K562 (cell line): Measurements from ENCODE around the gene GON7.

Experiments
- ATF3 ChIP-seq, 2 experiments: fragments of 450-650 bp in 1 of 2; sonication (generic) in 1 of 2; formaldehyde crosslinking in 1 of 2; IDR thresholded peaks in 1 of 2; conservative IDR thresholded peaks in 1 of 2; 2 replicates each; pipeline versions ENCODE4 v1.6.1 to v1.8.1; 2016 to 2023; ENCODE audit warnings: mild to moderate bottlenecking in 2 of 2, moderate library complexity in 2 of 2, inconsistent platforms in 1 of 2, missing genetic modification reagents in 1 of 2
- BRCA1 ChIP-seq, 2 experiments: fragments of 450-650 bp in 1 of 2; sonication (generic) in 1 of 2; formaldehyde crosslinking in 1 of 2; IDR thresholded peaks; 2 replicates each; pipeline versions ENCODE4 v1.5.0 to v1.6.1; 2017 to 2020; ENCODE audit warnings: mild to moderate bottlenecking in 1 of 2, missing genetic modification reagents in 1 of 2
- CHD1 ChIP-seq: fragments of 200-600 bp; sonication (generic); IDR thresholded peaks from one replicate; pipeline ENCODE4 v1.6.1; 2012; ENCODE audit warnings: mild to moderate bottlenecking, moderate library complexity, low read length, inconsistent platforms
- CTCF ChIP-seq, 3 experiments: IDR thresholded peaks in 2 of 3; conservative IDR thresholded peaks in 1 of 3; 2 replicates each; pipeline ENCODE4 v1.5.1; 2011 to 2012; ENCODE audit warnings: low read length in 3 of 3, mild to moderate bottlenecking in 3 of 3, control low read depth in 2 of 3, improper control_type of control experiment in 1 of 3, inconsistent platforms in 1 of 3, low read depth in 1 of 3, mixed read lengths in 1 of 3, moderate library complexity in 1 of 3; ENCODE audit not compliant: insufficient read depth in 2 of 3
- E2F6 ChIP-seq, 2 experiments: IDR thresholded peaks; 2 replicates each; pipeline ENCODE4 v1.6.1; 2011; ENCODE audit warnings: borderline replicate concordance in 1 of 2, control low read depth in 1 of 2, low read depth in 1 of 2, low read length in 1 of 2, mild to moderate bottlenecking in 1 of 2, mixed read lengths in 1 of 2, moderate library complexity in 1 of 2; ENCODE audit not compliant: insufficient read depth in 1 of 2, insufficient read length in 1 of 2, poor library complexity in 1 of 2, severe bottlenecking in 1 of 2; ENCODE audit errors: extremely low read depth in 1 of 2
- FIP1L1 ChIP-seq: fragments of 200-400 bp; formaldehyde crosslinking; IDR thresholded peaks from 2 replicates; pipeline ENCODE4 v1.6.1; 2018; ENCODE audit warnings: mild to moderate bottlenecking, low read depth, low read length; ENCODE audit not compliant: poor library complexity, severe bottlenecking
- FOXA1 ChIP-seq: fragments of 450-650 bp; IDR thresholded peaks from 2 replicates; pipeline ENCODE4 v1.6.1; 2016; ENCODE audit warnings: mild to moderate bottlenecking, borderline replicate concordance
- NR2C1 ChIP-seq, 2 experiments: fragments of 450-650 bp; IDR thresholded peaks; 2 replicates each; pipeline ENCODE4 v1.6.1; 2017; ENCODE audit warnings: mild to moderate bottlenecking in 2 of 2, antibody characterized with exemption in 1 of 2, inconsistent platforms in 1 of 2, missing compliant biosample characterization in 1 of 2, missing genetic modification characterization in 1 of 2
- SMARCB1 ChIP-seq: IDR thresholded peaks from 2 replicates; pipeline ENCODE4 v1.6.1; 2011; ENCODE audit warnings: improper control_type of control experiment, low read depth; ENCODE audit not compliant: insufficient read length
- SP2 ChIP-seq: IDR thresholded peaks from 2 replicates; pipeline ENCODE4 v1.6.1; 2011; ENCODE audit warnings: mild to moderate bottlenecking, low read depth, low read length, moderate library complexity; ENCODE audit not compliant: poor library complexity, severe bottlenecking; ENCODE audit errors: extremely low read depth
- ZC3H4 ChIP-seq: sonication (generic); formaldehyde crosslinking; IDR thresholded peaks from 2 replicates; pipeline ENCODE4 v1.9.0; 2021; ENCODE audit warnings: missing genetic modification reagents, borderline replicate concordance

GRCh38 chr14:93171376-93171775 lies 35.5 kb downstream of the GON7 start:
- no peak for TF ChIP-seq ATF3 (IDR thresholded peaks at IDR 0.05)
- no peak for TF ChIP-seq ATF3 (CRISPR knock-in tag; conservative IDR thresholded peaks at IDR 0.05)
- no peak for TF ChIP-seq CTCF (IDR thresholded peaks at IDR 0.05 in 2 of 3, conservative IDR thresholded peaks at IDR 0.05 in 1 of 3; ENCODE audit: insufficient read depth in 2 of 3, low read depth in 1 of 3, low read length in 3 of 3)
- no peak for TF ChIP-seq NR2C1 (IDR thresholded peaks at IDR 0.05)
- TF ChIP-seq NR2C1 (tag; IDR thresholded peaks at IDR 0.05), result no peak
- TF ChIP-seq SMARCB1, result no peak
- no peak for TF ChIP-seq BRCA1 (IDR thresholded peaks at IDR 0.05)
- no peak for TF ChIP-seq BRCA1 (CRISPR knock-in tag; IDR thresholded peaks at IDR 0.05)
- TF ChIP-seq FIP1L1, result no peak
- no peak for TF ChIP-seq E2F6 (IDR thresholded peaks at IDR 0.05; ENCODE audit: borderline replicate concordance in 1 of 2, extremely low read depth in 1 of 2, insufficient read depth in 1 of 2, insufficient read length in 1 of 2, low read depth in 1 of 2, low read length in 1 of 2, poor library complexity in 1 of 2, severe bottlenecking in 1 of 2)
- TF ChIP-seq CHD1, result no peak
- no peak for TF ChIP-seq SP2
- TF ChIP-seq ZC3H4 (CRISPR knock-in tag), result no peak
- TF ChIP-seq FOXA1, result no peak
